Adipose tissue (tissue), 3 donors: ENCODE measurements around the gene RPS6KA2. TPM values are rescaled to one million over a fixed set of nuclear protein-coding genes. Genes with fewer than 3 reads are reported as not detected.

ENCODE experiments used
- H3K27ac ChIP-seq: one replicate; pipeline ENCODE4 v1.5.1; 2013; ENCODE audit warnings: low read depth, low read length
- WGBS, 3 donors: extraction: QIAGEN DNeasy Blood & Tissue Kit; methylation state at CpG; one replicate each; pipeline ENCODE4 v1.1.7; 2013; 5-methylcytosine and 5-hydroxymethylcytosine counted together
- polyA plus RNA-seq, 3 donors: library from polyadenylated mRNA; stranded (reverse); fragments of 200-250 nt; gene quantifications; one replicate each; pipeline ENCODE4 v1.2.3, GENCODE V29; 2013
- donor health status: healthy with polysubstance abuse.
- donor health status: Bipolar disorder and iron deficiency.
- donor health status: healthy.

The RPS6KA2 gene
- polyA plus RNA-seq, 3 donors: 15.8 to 31.8 (median 23.5) TPM

GRCh38 chr6:166603043-166603690 lies 23.9 kb downstream of the RPS6KA2 start:
- no peak overlapping the region for H3K27ac ChIP-seq
- 82 to 86% (median 85%) methylated on average over 14 of the region's 14 CpGs for WGBS, 3 donors

- WGBS, 3 donors: 97 to 99% (median 97%) methylated on average over 10 of the region's 10 CpGs
- H3K27ac ChIP-seq: no peak overlapping the region
These were observed 25.1 kb downstream of the RPS6KA2 start for GRCh38 chr6:166601956-166602355.

GRCh38 chr6:166600931-166601330 lies 26.1 kb downstream of the RPS6KA2 start:
- 73 to 77% (median 77%) methylated on average over 2 of the region's 2 CpGs for WGBS, 3 donors
- H3K27ac ChIP-seq: no peak overlapping the region

- WGBS, 3 donors: 39 to 76% (median 54%) methylated on average over 5 of the region's 5 CpGs
- no peak overlapping the region for H3K27ac ChIP-seq
These were observed 27.8 kb downstream of the RPS6KA2 start for GRCh38 chr6:166599205-166599604.

- 50 to 82% (median 55%) methylated on average over 11 of the region's 11 CpGs for WGBS, 3 donors
- H3K27ac ChIP-seq: no peak overlapping the region
These were observed 28.5 kb downstream of the RPS6KA2 start for GRCh38 chr6:166598441-166599138.

- 64 to 83% (median 68%) methylated on average over 10 of the region's 10 CpGs for WGBS, 3 donors
- no peak overlapping the region for H3K27ac ChIP-seq
These were observed 29.2 kb downstream of the RPS6KA2 start for GRCh38 chr6:166597711-166598440.

GRCh38 chr6:166596776-166597507 lies 30.1 kb downstream of the RPS6KA2 start:
- 90 to 92% (median 91%) methylated on average over 15 of the region's 15 CpGs for WGBS, 3 donors
- H3K27ac ChIP-seq: no peak overlapping the region

- 92 to 95% (median 92%) methylated on average over 6 of the region's 6 CpGs for WGBS, 3 donors
- no peak overlapping the region for H3K27ac ChIP-seq
These were observed 31.1 kb downstream of the RPS6KA2 start for GRCh38 chr6:166595949-166596348.

GRCh38 chr6:166595061-166595780 lies 31.8 kb downstream of the RPS6KA2 start:
- no peak overlapping the region for H3K27ac ChIP-seq
- 84 to 95% (median 86%) methylated on average over 13 of the region's 13 CpGs for WGBS, 3 donors

GRCh38 chr6:166592821-166593220 lies 34.2 kb downstream of the RPS6KA2 start:
- WGBS, 3 donors: 90 to 93% (median 92%) methylated on average over 9 of the region's 9 CpGs
- H3K27ac ChIP-seq: no peak overlapping the region

- 84 to 91% (median 91%) methylated on average over 7 of the region's 7 CpGs for WGBS, 3 donors
- no peak overlapping the region for H3K27ac ChIP-seq
These were observed 35.0 kb downstream of the RPS6KA2 start for GRCh38 chr6:166591961-166592520.

GRCh38 chr6:166591026-166591425 lies 36.0 kb downstream of the RPS6KA2 start:
- 95 to 96% (median 95%) methylated on average over 11 of the region's 11 CpGs for WGBS, 3 donors
- no peak overlapping the region for H3K27ac ChIP-seq

- 65 to 70% (median 69%) methylated on average over 8 of the region's 8 CpGs for WGBS, 3 donors
- H3K27ac ChIP-seq: no peak overlapping the region
These were observed 37.1 kb downstream of the RPS6KA2 start for GRCh38 chr6:166589786-166590574.

- 60 to 91% (median 62%) methylated on average over 4 of the region's 4 CpGs for WGBS, 3 donors
- H3K27ac ChIP-seq: no peak overlapping the region
These were observed 37.7 kb downstream of the RPS6KA2 start for GRCh38 chr6:166589337-166589731.

- no peak overlapping the region for H3K27ac ChIP-seq
- WGBS, 3 donors: 52 to 78% (median 57%) methylated on average over 11 of the region's 11 CpGs
These were observed 38.2 kb downstream of the RPS6KA2 start for GRCh38 chr6:166588691-166589336.

GRCh38 chr6:166587631-166588413 lies 39.2 kb downstream of the RPS6KA2 start:
- no peak overlapping the region for H3K27ac ChIP-seq
- 50 to 77% (median 59%) methylated on average over 10 of the region's 10 CpGs for WGBS, 3 donors
